GF-D8 (cell line): ENCODE results near the gene KCNJ14.
"Not testable (repeated sequence)": the region's sequence is repeated elsewhere in the genome, so short reads cannot be mapped to it uniquely, and the experiment has no call there.

Experiments used
- DNase-seq: peaks from one replicate; lab custom pipeline; 2025; lab: John Stamatoyannopoulos, UW

The KCNJ14 gene

GRCh38 chr19:48471836-48472235 is 16.5 kb downstream of the KCNJ14 start:
- DNase-seq, result no peak

GRCh38 chr19:48473161-48473966 is 18.0 kb downstream of the KCNJ14 start:
- no peak for DNase-seq

- no peak for DNase-seq
These were observed 18.8 kb downstream of the KCNJ14 start for GRCh38 chr19:48474084-48474592.

- DNase-seq, result no peak
These were observed 20.1 kb downstream of the KCNJ14 start for GRCh38 chr19:48475369-48476068.

GRCh38 chr19:48476176-48476575 is 20.8 kb downstream of the KCNJ14 start:
- DNase-seq, result no peak

- no peak for DNase-seq
These were observed 21.8 kb downstream of the KCNJ14 start for GRCh38 chr19:48477067-48477685.

GRCh38 chr19:48477698-48478338 is 22.4 kb downstream of the KCNJ14 start:
- DNase-seq, result no peak

GRCh38 chr19:48478339-48479256 is 23.2 kb downstream of the KCNJ14 start:
- no peak for DNase-seq

GRCh38 chr19:48479686-48480085 is 24.3 kb downstream of the KCNJ14 start:
- DNase-seq, result no peak

- DNase-seq, result no peak
These were observed 24.8 kb downstream of the KCNJ14 start for GRCh38 chr19:48480183-48480557.

- no peak for DNase-seq
These were observed 25.5 kb downstream of the KCNJ14 start for GRCh38 chr19:48480558-48481500.

- no peak for DNase-seq
These were observed 26.7 kb downstream of the KCNJ14 start for GRCh38 chr19:48481846-48482639.

- no peak for DNase-seq
These were observed 27.9 kb downstream of the KCNJ14 start for GRCh38 chr19:48483301-48483700.

- no peak for DNase-seq
These were observed 29.0 kb downstream of the KCNJ14 start for GRCh38 chr19:48484247-48484893.

GRCh38 chr19:48484931-48485612 is 29.7 kb downstream of the KCNJ14 start:
- no peak for DNase-seq

GRCh38 chr19:48486706-48487105 is 31.3 kb downstream of the KCNJ14 start:
- not testable (repeated sequence) for DNase-seq

GRCh38 chr19:48487544-48487943 is 32.2 kb downstream of the KCNJ14 start:
- DNase-seq, result no peak

GRCh38 chr19:48487948-48488347 is 32.6 kb downstream of the KCNJ14 start:
- no peak for DNase-seq
